ENCODE results near the gene RIMKLA. TPM values are rescaled to one million over a fixed set of nuclear protein-coding genes. Genes with fewer than 3 reads are reported as not detected.

RIMKLA gene
- total RNA-seq, 1 donor from 2014 or later: under 0.01 TPM

Other genes with a start within 250 kb of the RIMKLA start
- not detected in 2 replicates for gene GUCA2B, start 227.4 kb upstream of the RIMKLA start, total RNA-seq
- not detected in 2 replicates for gene GUCA2A, start 216.0 kb upstream of the RIMKLA start, total RNA-seq
- gene FOXJ3, start 45.6 kb upstream of the RIMKLA start, total RNA-seq: 23.8 and 33.2 TPM in 2 replicates
- 0.47 and 1.0 TPM in 2 replicates for gene ZMYND12, start 75.2 kb downstream of the RIMKLA start, total RNA-seq
- gene PPCS, start 75.8 kb downstream of the RIMKLA start, total RNA-seq: 46.9 and 53.8 TPM in 2 replicates
- gene CCDC30, start 82.5 kb downstream of the RIMKLA start, total RNA-seq: 0.28 and 0.68 TPM in 2 replicates